Activated naive CD4-positive, alpha-beta T cell treated with anti-CD3 and anti-CD28 coated beads, Interleukin-2, amount 50 U/mL, for 72 hours (primary cell): ENCODE data around the gene RAB3D. TPM values are rescaled to one million over a fixed set of nuclear protein-coding genes. Genes with fewer than 3 reads are reported as not detected.
"Not testable (repeated sequence)": the region's sequence is repeated elsewhere in the genome, so short reads cannot be mapped to it uniquely, and the experiment has no call there.

ENCODE experiments used
- ATAC-seq, 2 donors: fragments of 150-1000 bp; cut with Tn5 transposase; 2 replicates each; pipeline ENCODE4 v1.10.0; 2021; ENCODE audit warnings: mild to moderate bottlenecking in 2 of 2, moderate library complexity in 2 of 2
- DNase-seq, 2 donors: peaks; one replicate each; pipeline ENCODE4 v3.0.0; 2021 to 2022; ENCODE audit warnings: low spot score in 2 of 2
- H3K27ac Mint-ChIP-seq, 2 donors: one replicate each; pipeline ENCODE4 v1.8.0; 2022; ENCODE audit warnings: mild to moderate bottlenecking in 2 of 2, mixed read lengths in 2 of 2
- H3K36me3 Mint-ChIP-seq, 2 donors: one replicate each; pipeline ENCODE4 v1.8.0; 2022; ENCODE audit warnings: mixed read lengths in 2 of 2
- H3K9me3 Mint-ChIP-seq, 2 donors: one replicate each; pipeline ENCODE4 v1.8.0; 2022; ENCODE audit warnings: mixed read lengths in 2 of 2
- total RNA-seq, 2 donors: library from RNA; stranded (reverse); gene quantifications; one replicate each; pipeline ENCODE4 v1.2.3, GENCODE V29; 2022

Gene RAB3D
- total RNA-seq, 2 donors from 2014 or later = 3.9 to 19.3 TPM

DNA sequence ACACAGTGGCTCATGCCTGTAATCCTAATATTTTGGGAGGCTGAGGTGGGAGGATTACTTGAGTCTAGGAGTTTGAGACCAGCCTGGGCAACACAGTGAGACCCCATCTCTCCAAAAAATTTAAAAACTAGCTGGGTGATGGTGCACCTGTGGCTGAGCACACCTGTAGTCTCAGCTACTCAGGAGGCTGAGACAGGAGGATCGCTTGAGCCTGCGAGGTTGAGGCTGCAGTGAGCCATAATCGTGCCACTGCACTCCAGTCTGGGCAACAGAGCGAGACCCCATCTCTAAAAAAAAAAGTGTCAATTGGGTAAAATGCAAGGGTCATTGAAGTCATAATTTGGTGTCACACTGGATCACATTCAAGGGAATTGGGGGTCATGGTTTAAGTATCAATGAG lies 14.6 kb upstream of the RAB3D start:
- not testable (repeated sequence) for H3K36me3 Mint-ChIP-seq, H3K9me3 Mint-ChIP-seq, H3K27ac Mint-ChIP-seq, DNase-seq, ATAC-seq

DNA sequence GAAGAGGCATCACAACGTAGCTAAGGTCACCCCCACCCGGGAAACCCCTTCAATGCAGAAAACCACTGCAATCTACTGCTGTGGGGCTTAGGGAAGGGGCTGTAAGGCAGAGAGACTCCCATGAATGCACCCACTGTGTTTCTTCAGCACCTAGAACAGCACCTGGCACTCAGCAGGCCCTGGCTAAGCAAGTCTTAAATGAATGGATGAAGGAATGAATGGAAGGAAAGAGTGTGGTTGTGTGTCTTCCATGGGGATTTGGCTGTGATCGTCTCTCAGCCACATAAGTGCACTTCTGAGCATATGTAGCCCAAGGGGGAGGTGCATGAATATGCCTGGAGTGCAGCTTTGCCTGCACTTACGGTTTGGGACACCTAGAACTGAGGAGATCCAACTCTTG lies 9.7 kb upstream of the RAB3D start:
- H3K27ac Mint-ChIP-seq = no peak overlapping the region
- H3K36me3 Mint-ChIP-seq = peaks cover 6 to 20% of the 10 kb centered on the region in 2 donors
- peaks cover 7 to 8% of the 10 kb centered on the region in 2 donors for H3K9me3 Mint-ChIP-seq
- ATAC-seq (no peak), DNase-seq (no peak)

DNA sequence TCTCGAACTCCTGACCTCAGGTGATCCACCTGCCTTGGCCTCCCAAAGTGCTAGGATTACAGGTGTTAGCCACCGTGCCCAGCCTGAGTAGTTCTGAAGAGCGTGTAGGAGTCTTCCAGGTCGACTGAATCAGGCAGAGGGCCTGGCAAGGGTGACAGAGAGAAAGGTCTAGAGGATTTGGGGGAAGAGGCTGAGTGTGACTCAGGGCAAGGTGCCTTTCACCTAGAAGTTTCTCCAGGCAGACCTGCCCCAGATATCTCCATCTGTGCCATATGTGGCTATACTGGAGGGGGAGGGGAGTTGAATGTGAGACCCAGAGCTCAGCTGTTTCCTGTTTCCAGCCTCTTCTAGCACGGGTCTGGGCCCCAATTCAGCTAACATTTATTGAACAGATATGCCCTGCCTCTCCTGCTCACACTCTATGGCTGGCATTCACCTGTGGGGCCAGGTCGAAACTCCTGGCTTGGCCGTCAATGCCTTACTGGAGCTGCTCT lies 8.1 kb upstream of the RAB3D start:
- ATAC-seq (no peak), DNase-seq (no peak)
- Mint-ChIP-seq H3K36me3 (peaks cover 6 to 20% of the 10 kb centered on the region in 2 donors), H3K9me3 (peaks cover 7 to 8% of the 10 kb centered on the region in 2 donors), H3K27ac (peak overlapping the region in 1 of 2 donors; percentile 94)

DNA sequence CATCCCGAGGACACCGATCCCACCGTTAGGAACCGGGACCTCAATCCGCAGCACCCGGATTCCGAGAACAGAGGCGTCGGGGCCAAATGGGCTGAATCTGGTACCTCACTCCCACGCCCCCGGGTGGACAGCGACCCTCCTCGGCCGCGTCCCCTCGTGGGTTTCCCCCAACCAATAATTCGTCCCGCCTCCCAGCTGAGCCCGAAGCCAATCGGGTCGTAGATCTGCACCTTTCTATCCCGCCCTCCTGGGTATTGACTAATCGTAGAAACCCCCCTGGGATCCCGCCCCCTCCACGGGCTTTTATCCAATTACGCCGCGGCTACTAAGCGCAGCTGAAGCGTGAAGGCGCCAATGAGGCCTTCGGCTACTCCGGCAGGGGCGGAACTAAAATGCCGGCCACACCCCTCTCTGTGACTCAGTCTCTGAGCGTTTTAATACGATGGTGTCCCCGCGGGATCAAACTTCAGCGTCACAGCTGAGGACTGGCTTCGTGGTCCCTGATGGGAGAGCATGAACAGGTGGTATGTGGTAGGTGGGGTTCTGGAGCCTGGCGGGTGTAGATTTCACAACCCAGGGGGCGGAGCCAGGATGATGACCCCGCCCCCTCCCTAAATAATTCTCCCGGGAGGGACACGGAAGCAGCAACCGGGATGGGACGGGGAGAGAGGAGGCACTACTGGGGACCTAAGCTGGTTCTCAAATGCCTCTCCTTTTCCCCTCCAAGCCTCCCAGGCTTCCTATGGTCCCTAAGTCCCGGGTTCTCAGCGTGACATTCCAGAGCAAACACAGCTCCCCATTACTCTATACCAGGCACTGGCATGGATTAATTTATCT lies 6.9 kb upstream of the RAB3D start, which contains the start of the genes CCDC159 and TMEM205:
Gene CCDC159, plus strand, starts transcription at position 416 of the 837 bp plus-strand sequence. Its CDS starts 88 bp downstream, at position 504.
Gene TMEM205, minus strand, starts transcription at position 165 of the 837 bp plus-strand sequence. CDS start 649 bp downstream, outside the sequence.
- Mint-ChIP-seq H3K9me3 (peaks cover 7 to 8% of the 10 kb centered on the region in 2 donors), H3K27ac (peak within 1 kb of the TSS; percentile 93 to 94), H3K36me3 (peaks cover 6 to 20% of the 10 kb centered on the region in 2 donors)
- ATAC-seq (peak; percentile 96), DNase-seq (peak; percentile 95 to 98)

DNA sequence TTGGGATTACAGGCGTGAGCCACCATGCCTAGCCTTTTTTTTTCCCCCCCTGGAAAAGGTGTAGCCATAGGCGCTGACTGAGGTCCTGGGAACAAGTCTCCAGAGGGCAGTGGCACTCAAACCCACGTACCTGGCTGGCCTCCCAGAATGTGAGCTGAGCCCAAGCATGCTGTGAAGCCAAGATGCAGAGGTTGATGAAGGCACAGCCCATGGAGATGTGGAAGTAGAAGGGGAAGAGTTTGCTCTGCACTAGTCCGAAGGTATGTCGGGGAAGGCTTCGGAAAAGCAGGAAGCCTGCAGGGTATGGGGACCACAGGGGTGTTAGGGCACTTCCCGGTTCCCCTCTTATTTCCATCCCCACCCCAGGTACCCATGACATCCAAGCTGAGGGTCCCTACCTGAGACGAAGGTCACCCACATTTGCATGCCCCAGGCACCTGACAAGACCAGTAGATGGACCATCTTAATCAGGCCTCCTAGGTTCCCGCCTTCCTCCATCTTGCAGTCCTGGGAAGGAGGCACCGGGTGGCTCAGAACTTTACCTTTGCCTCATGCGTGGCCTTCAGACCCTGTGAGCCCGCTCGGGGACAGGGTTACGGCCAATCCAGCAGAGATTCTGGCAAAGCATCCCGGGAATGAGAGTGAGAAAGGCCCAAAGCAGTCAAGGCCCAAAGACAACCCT lies 5.8 kb upstream of the RAB3D start:
- ATAC-seq (no peak), DNase-seq (no peak)
- Mint-ChIP-seq H3K36me3 (peaks cover 6 to 20% of the 10 kb centered on the region in 2 donors), H3K27ac (peak overlapping the region; percentile 93 to 94), H3K9me3 (peaks cover 7 to 8% of the 10 kb centered on the region in 2 donors)

DNA sequence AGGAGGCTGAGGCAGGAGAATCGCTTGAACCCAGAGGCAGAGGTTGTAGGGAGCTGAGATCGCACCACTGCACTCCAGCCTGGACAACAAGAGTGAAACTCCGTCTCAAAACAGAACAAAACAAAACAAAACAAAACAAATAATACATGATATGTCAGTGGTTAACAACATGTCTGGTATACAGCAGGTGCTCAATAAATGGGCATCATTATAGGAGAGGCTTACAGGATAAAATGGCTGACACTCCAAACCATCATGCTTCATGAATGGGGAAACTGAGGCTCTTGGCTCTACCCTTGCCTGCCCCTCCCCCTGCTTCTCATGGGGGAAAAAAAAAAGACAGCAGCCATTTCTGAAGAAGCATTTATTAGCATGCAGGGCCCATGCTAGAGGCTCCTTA lies 3.0 kb upstream of the RAB3D start:
- Mint-ChIP-seq H3K9me3 (no peaks in the 10 kb centered on the region), H3K27ac (no peak overlapping the region), H3K36me3 (peaks cover 6 to 7% of the 10 kb centered on the region in 2 donors)
- no peak for DNase-seq
- ATAC-seq = no peak

DNA sequence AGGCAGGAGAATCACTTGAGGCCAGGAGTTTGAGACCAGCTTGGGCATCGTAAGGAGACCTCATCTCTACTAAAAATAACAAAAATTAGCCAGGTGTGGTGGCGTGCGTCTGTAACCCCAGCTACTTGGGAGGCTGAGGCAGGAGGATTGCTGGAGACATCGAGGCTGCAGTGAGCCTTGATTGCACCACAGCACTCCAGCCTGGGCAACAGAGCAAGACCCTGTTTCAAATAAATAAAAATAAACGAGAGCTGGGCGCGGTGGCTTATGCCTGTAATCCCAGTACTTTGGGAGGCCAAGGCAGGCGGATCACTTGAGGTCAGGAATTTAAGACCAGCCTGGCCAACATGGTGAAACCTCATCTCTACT lies 626 bp upstream of the RAB3D start:
- H3K9me3 Mint-ChIP-seq, DNase-seq, H3K36me3 Mint-ChIP-seq, ATAC-seq: not testable (repeated sequence)
- peak overlapping the region; percentile 44 to 65 for H3K27ac Mint-ChIP-seq

DNA sequence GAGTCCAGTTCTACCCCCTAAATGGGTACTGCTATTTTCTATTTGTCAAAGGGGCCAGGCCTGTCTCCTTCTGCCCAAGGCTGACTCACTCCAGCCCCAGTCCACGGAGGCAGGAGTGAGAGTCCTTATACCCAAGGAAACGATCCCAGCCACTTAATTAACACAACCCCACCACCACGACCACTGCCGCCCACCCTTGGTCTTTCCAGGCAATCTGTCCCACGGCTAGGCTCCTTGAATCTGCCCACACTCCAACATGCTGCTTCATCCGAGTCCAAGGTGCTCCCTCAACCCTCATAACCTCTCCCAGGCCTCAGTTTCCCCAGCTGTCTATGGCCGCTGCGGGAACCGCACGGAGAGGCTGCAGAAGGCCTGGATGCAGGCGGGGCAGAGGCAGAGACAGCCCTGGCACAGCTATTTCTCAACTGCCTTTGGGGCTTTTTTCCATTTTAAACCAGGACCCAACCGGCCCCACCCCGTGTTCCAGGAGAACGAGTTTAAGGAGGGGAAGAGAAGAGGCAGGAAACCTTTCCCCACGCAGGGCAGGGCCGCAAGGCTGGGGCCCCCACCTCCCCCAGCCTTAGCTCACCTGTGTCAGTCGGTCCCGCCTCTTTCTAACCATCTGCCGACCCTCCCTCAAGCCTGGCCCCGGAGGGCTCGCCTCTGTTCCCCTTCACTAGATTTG lies 746 bp downstream of the RAB3D start:
- no peak for DNase-seq
- Mint-ChIP-seq H3K27ac (peak overlapping the region in 1 of 2 donors; percentile 86), H3K36me3 (peaks cover 6% of the 10 kb centered on the region in 2 donors), H3K9me3 (no peaks in the 10 kb centered on the region)
- ATAC-seq = no peak

DNA sequence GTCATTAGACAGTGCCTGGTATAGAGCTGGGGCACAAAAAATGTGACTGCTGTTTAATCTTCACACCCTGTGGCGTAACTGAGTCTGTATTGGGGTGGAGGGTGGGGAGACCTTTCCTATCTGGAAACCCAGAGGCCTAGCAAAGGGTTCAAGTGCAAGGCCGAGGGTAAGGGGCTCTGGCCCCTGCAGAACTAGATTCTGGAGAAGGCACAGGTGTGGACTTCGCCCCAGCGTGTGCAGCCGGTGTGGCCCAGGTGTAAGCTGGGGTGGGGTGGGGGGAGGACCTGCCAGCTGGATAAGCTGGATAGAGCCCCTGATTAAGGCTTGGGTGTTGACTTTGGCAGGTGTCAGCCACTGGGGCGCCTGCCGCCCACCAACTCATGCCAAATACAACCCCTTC lies 1.3 kb downstream of the RAB3D start:
- ATAC-seq = no peak
- H3K27ac Mint-ChIP-seq = no peak overlapping the region
- no peak for DNase-seq

DNA sequence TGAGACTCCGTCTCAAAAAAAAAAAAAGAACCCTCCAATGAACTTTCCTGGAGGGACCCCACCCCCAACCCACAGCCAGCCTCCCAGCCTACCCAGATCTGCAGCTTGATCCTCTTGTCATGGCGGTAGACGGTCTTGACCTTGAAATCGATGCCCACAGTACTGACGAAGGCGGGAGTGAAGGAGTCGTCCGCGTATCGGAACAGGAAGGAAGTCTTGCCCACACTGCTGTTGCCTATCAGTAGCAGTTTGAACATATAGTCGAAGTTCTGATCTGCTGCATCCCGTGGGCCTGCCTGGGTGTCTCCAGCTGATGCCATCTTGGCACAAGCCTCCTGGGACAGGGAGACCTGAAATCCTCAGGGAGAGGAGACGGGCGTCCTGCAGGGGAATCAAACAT lies 2.4 kb downstream of the RAB3D start:
- no peak overlapping the region for H3K27ac Mint-ChIP-seq
- H3K36me3 Mint-ChIP-seq = peaks cover 6% of the 10 kb centered on the region in 2 donors
- DNase-seq (no peak), ATAC-seq (no peak)
- H3K9me3 Mint-ChIP-seq = no peaks in the 10 kb centered on the region

More for the DNA sequence above, 1.3 kb downstream of the RAB3D start:
- peaks cover 6% of the 10 kb centered on the region in 2 donors for H3K36me3 Mint-ChIP-seq
- no peaks in the 10 kb centered on the region for H3K9me3 Mint-ChIP-seq

DNA sequence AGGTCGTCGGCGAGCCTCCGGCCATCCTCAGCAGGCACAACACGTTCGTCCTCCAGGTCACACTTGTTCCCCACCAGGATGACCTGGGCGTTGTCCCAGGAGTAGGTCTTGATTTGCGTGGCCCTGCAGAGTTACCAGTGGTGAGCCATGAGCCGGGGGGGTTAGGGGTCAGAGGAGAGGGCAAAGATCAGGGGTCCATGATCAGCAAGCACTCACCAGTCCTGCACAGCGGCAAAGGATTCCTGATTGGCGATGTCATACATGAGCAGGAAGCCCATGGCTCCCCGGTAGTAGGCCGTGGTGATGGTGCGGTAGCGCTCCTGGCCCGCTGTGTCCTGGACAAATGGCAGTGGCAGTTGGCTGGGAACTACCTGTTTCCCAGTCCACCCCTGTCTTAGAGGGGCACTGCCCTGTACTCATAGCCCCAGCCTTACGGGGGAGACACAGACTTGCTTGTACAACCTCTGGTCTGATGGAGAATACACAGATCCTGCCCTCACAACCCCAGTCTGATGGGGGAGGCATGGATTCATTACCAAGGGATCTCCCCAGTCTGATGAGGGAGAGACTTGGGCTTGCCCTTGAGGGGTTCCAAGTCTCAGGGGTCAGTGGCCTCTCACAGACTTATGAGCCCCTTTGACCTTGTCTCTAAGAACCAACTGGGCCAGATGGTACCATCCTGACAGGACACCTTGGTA lies 3.9 kb downstream of the RAB3D start:
- ATAC-seq = no peak
- DNase-seq = no peak
- Mint-ChIP-seq H3K36me3 (peaks cover 6% of the 10 kb centered on the region in 2 donors), H3K9me3 (no peaks in the 10 kb centered on the region), H3K27ac (no peak overlapping the region)

DNA sequence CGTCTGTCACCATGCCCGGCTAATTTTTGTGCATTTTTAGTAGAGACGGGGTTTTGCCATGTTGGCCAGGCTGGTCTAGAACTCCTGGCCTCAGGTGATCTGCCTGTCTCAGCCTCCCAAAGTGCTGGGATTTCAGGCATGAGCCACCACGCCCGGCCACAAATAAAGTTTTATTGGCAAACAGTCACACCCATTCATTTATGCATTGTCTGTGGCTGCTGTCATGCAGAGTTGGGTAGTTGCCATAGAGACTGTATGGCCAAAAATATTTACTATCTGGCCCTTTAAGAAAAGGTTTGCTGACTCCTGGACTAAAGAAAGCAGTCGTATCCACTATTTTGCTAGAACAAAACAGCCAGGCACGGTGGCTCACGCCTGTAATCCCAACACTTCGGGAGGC lies 5.6 kb downstream of the RAB3D start:
- ATAC-seq, DNase-seq, H3K9me3 Mint-ChIP-seq, H3K36me3 Mint-ChIP-seq: not testable (repeated sequence)
- H3K27ac Mint-ChIP-seq = peak overlapping the region in 1 of 2 donors; percentile 44

DNA sequence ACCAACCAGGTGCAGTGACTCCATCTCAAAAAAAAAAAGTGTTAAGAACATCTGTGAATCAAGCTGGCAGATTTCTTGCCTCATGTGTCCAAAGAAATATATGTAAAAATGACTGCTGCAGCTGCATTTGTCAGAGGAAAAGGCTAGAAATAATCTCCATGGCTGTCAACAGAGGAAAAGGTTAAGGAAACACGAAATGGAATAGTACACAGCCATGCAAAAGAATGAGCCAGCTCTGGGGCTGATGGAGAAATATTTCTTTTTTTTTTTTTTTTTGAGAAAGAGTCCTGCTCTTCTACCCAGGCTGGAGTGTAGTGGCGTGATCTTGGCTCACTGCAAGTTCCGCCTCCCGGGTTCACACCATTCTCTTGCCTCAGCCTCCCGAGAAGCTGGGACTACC lies 6.6 kb downstream of the RAB3D start:
- Mint-ChIP-seq H3K9me3 (no peaks in the 10 kb centered on the region), H3K27ac (no peak overlapping the region), H3K36me3 (peaks cover 6% of the 10 kb centered on the region in 2 donors)
- ATAC-seq (no peak), DNase-seq (no peak)

DNA sequence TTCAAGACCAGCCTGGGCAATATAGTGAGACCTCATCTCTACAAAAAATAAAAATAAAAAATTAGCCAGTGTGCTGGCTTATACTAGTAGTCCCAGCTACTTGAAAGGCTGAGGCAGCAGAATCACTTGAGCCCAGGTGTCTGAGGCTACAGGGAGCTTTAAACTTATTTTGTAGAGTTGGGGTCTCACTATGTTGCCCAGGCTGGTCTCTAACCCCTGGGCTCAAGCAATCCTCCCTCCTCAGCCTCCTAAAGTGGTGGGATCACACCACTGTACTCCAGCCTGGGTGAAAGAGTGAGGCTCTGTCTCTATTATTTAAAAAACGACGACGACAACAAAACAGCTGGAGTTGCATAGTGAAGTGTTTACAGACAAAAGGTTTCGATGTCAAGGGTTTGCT lies 8.0 kb downstream of the RAB3D start:
- no peak for ATAC-seq
- no peak overlapping the region for H3K27ac Mint-ChIP-seq
- peaks cover 6% of the 10 kb centered on the region in 2 donors for H3K36me3 Mint-ChIP-seq
- no peak for DNase-seq
- no peaks in the 10 kb centered on the region for H3K9me3 Mint-ChIP-seq

DNA sequence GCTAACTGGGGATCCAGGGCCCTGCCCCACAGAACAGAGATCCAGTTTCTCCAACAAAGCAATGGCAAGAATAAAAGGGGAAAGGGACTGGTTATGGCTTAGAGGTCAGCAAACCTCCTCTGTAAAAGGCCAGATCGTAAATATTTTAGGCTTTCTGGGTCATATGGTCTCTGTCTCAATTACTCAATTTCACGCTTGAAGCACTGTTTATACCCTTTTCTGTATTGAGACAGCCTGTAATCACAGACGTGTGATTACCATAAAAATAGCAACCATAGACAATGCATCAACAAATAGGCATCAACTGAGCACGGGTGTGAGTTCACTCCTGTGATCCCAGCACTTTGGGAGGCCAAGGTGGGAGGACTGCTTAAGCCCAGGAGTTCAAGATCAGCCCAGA lies 9.3 kb downstream of the RAB3D start:
- ATAC-seq (no peak), DNase-seq (no peak)
- Mint-ChIP-seq H3K36me3 (peaks cover 1 to 2% of the 10 kb centered on the region in 2 donors), H3K9me3 (no peaks in the 10 kb centered on the region), H3K27ac (no peak overlapping the region)

DNA sequence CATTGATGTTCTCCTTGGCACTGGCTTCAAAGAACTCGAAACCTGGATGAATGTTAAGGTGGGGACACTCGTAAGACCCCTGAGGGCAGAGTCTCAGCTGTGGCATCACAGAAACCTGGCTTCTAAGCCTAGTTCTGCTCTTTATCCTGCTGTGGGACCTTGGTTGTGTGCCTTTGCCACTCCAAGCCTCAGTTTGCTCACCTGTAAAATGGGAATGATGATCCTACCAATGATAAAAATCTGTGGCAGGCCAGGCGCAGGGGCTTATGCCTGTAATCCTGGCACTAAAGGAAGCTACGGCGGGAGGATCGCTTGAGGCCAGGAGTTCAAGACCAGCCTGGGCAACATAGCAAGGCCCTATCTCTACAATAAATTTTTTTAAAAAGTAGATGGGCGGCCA lies 13.9 kb downstream of the RAB3D start:
- Mint-ChIP-seq H3K36me3 (no peaks in the 10 kb centered on the region), H3K9me3 (no peaks in the 10 kb centered on the region), H3K27ac (no peak overlapping the region)
- ATAC-seq = no peak
- DNase-seq = no peak
